Thyroid gland (tissue), 4 donors: ENCODE results near the gene SYCP3.

Experiments
- POLR2A ChIP-seq, 2 donors: fragments of 450-650 bp; IDR thresholded peaks; one replicate each; pipeline ENCODE4 v1.6.1; 2017; ENCODE audit warnings: antibody characterized with exemption in 2 of 2, mild to moderate bottlenecking in 2 of 2, moderate library complexity in 1 of 2
- TF ChIP-seq, protein P1 (sequence below), 6 experiments: fragments of 200-600 bp in 3 of 6; fragments of 450-650 bp in 3 of 6; sonication (generic) in 3 of 6; IDR thresholded peaks; one replicate each; pipeline ENCODE4 v1.5.1; 2016 to 2019; ENCODE audit warnings: antibody characterized with exemption in 6 of 6, mild to moderate bottlenecking in 2 of 6, inconsistent platforms in 1 of 6, moderate library complexity in 1 of 6

DNA sequence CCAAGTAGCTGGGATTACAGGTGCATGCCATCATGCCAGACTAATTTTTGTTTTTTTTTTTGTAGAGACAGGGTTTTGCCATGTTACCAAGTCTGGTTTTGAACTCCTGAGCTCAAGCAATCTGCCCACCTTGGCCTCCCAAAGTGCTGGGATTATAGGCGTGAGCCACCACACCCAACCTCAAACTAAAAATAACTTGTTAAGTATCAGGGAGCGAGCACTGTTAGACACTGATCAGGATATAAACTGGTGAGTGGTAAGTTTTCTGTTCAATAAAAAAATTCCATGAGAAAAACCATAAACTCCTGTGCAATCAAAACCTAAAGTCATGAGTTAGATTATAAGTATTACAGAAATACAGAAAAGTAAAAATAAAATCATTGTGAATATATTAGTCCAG lies 44.6 kb upstream of the SYCP3 start:
- no peak for TF ChIP-seq POLR2A (IDR thresholded peaks at IDR 0.05)
- TF ChIP-seq, protein P1, sequence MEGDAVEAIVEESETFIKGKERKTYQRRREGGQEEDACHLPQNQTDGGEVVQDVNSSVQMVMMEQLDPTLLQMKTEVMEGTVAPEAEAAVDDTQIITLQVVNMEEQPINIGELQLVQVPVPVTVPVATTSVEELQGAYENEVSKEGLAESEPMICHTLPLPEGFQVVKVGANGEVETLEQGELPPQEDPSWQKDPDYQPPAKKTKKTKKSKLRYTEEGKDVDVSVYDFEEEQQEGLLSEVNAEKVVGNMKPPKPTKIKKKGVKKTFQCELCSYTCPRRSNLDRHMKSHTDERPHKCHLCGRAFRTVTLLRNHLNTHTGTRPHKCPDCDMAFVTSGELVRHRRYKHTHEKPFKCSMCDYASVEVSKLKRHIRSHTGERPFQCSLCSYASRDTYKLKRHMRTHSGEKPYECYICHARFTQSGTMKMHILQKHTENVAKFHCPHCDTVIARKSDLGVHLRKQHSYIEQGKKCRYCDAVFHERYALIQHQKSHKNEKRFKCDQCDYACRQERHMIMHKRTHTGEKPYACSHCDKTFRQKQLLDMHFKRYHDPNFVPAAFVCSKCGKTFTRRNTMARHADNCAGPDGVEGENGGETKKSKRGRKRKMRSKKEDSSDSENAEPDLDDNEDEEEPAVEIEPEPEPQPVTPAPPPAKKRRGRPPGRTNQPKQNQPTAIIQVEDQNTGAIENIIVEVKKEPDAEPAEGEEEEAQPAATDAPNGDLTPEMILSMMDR (IDR thresholded peaks at IDR 0.05): no peak
